GM03348 (cell line): ENCODE results near the gene PKN1.

ENCODE experiments used
- DNase-seq: peaks from one replicate; pipeline ENCODE4 v3.0.0; 2012; ENCODE audit warnings: low spot score

Gene PKN1

GRCh38 chr19:14467391-14467790 is 34.3 kb downstream of the PKN1 start:
- no peak for DNase-seq

- no peak for DNase-seq
Measured at GRCh38 chr19:14467816-14468215, 34.7 kb downstream of the PKN1 start.

- no peak for DNase-seq
Measured at GRCh38 chr19:14470031-14470876, 37.1 kb downstream of the PKN1 start.

GRCh38 chr19:14471436-14472187 is 38.5 kb downstream of the PKN1 start:
- no peak for DNase-seq

- peak; percentile 92 for DNase-seq
Measured at GRCh38 chr19:14472202-14472938, 39.3 kb downstream of the PKN1 start.

GRCh38 chr19:14473073-14473977 is 40.2 kb downstream of the PKN1 start:
- peak; percentile 33 for DNase-seq

- peak; percentile 35 for DNase-seq
Measured at GRCh38 chr19:14473978-14474578, 41.0 kb downstream of the PKN1 start.

GRCh38 chr19:14474827-14475226 is 41.7 kb downstream of the PKN1 start:
- DNase-seq = no peak

GRCh38 chr19:14475251-14476073 is 42.4 kb downstream of the PKN1 start, which contains the start of gene PTGER1:
TSS of gene PTGER1 (minus strand) at chr19:14475354. CDS start at chr19:14474320, 1,034 bp downstream.
- DNase-seq = peak; percentile 81

GRCh38 chr19:14476327-14476672 is 43.2 kb downstream of the PKN1 start:
- no peak for DNase-seq

GRCh38 chr19:14476673-14477401 is 43.7 kb downstream of the PKN1 start:
- DNase-seq = peak; percentile 44

GRCh38 chr19:14477418-14478112 is 44.5 kb downstream of the PKN1 start:
- no peak for DNase-seq

GRCh38 chr19:14478113-14478545 is 45.0 kb downstream of the PKN1 start:
- DNase-seq = no peak

GRCh38 chr19:14479309-14479974 is 46.3 kb downstream of the PKN1 start:
- no peak for DNase-seq

- peak; percentile 75 for DNase-seq
Measured at GRCh38 chr19:14479975-14480699, 47.0 kb downstream of the PKN1 start.

- no peak for DNase-seq
Measured at GRCh38 chr19:14480700-14481079, 47.6 kb downstream of the PKN1 start.

- no peak for DNase-seq
Measured at GRCh38 chr19:14482172-14482941, 49.3 kb downstream of the PKN1 start.
